DOHH2 (cell line): ENCODE data around the gene PIK3R3.

ENCODE experiments used
- H3F3A ChIP-seq: fragments of 200-600 bp; sonication (generic), shearing (Covaris generic); 2 replicates; pipeline ENCODE4 v1.6.0; 2016; ENCODE audit warnings: antibody characterized with exemption, mild to moderate bottlenecking; ENCODE audit not compliant: control insufficient read depth, insufficient read depth
- H3K27ac ChIP-seq: fragments of 200-600 bp; sonication (generic); 2 replicates; pipeline ENCODE4 v1.5.1; 2014; ENCODE audit warnings: low read depth, mild to moderate bottlenecking, low read length, moderate library complexity
- H3K27me3 ChIP-seq: fragments of 200-600 bp; sonication (generic); 2 replicates; pipeline ENCODE4 v1.6.1; 2014; ENCODE audit warnings: mild to moderate bottlenecking, low read length, mixed read lengths; ENCODE audit not compliant: control insufficient read depth
- H3K36me3 ChIP-seq: fragments of 200-600 bp; sonication (generic); 2 replicates; pipeline ENCODE4 v1.6.1; 2014; ENCODE audit warnings: mild to moderate bottlenecking, low read length, moderate library complexity, mixed read lengths; ENCODE audit not compliant: control insufficient read depth
- H3K4me1 ChIP-seq: fragments of 200-600 bp; sonication (generic); 2 replicates; pipeline ENCODE4 v1.6.1; 2014; ENCODE audit warnings: mild to moderate bottlenecking, low read length, mixed read lengths; ENCODE audit not compliant: control insufficient read depth
- H3K4me2 ChIP-seq: fragments of 200-600 bp; sonication (generic); 2 replicates; pipeline ENCODE4 v1.6.0; 2014; ENCODE audit warnings: mild to moderate bottlenecking, low read length, moderate library complexity
- H3K4me3 ChIP-seq: fragments of 200-600 bp; sonication (generic); 2 replicates; pipeline ENCODE4 v1.5.1; 2014; ENCODE audit warnings: mild to moderate bottlenecking, low read length, mixed read lengths
- H3K79me2 ChIP-seq: fragments of 200-600 bp; sonication (generic); 2 replicates; pipeline ENCODE4 v1.6.1; 2014; ENCODE audit warnings: mild to moderate bottlenecking, low read length, mixed read lengths; ENCODE audit not compliant: control insufficient read depth
- H3K9me2 ChIP-seq: fragments of 200-600 bp; sonication (generic); replicated peaks from 2 replicates; pipeline ENCODE4 v1.6.1; 2014; ENCODE audit warnings: mild to moderate bottlenecking, low read length, mixed read lengths; ENCODE audit not compliant: control insufficient read depth
- H3K9me3 ChIP-seq: fragments of 200-600 bp; sonication (generic); 2 replicates; pipeline ENCODE4 v1.6.1; 2014; ENCODE audit warnings: antibody characterized with exemption, low read length, mixed read lengths; ENCODE audit not compliant: control insufficient read depth, insufficient read depth
- H4K20me1 ChIP-seq: fragments of 200-600 bp; sonication (generic); 2 replicates; pipeline ENCODE4 v1.6.0; 2014; ENCODE audit warnings: low read depth, mild to moderate bottlenecking, antibody characterized with exemption, low read length, moderate library complexity; ENCODE audit not compliant: control insufficient read depth, insufficient read depth
- CTCF ChIP-seq: fragments of 200-600 bp; sonication (generic); IDR thresholded peaks from one replicate; pipeline ENCODE4 v1.5.1; 2014; ENCODE audit warnings: antibody characterized with exemption, mild to moderate bottlenecking, low read depth, low read length; ENCODE audit not compliant: poor library complexity, severe bottlenecking
- EZH2phosphoT487 ChIP-seq: fragments of 200-600 bp; sonication (generic); IDR thresholded peaks from 2 replicates; pipeline ENCODE4 v1.6.1; 2017; ENCODE audit warnings: borderline replicate concordance, mild to moderate bottlenecking, antibody characterized with exemption, low read length, moderate library complexity, mixed read lengths

The PIK3R3 gene

GRCh38 chr1:46070164-46070814, 62.1 kb downstream of the PIK3R3 start:
- Histone ChIP-seq H3K79me2 (no peaks in the 10 kb centered on the region), H4K20me1 (no peaks in the 10 kb centered on the region), H3K27me3 (no peaks in the 10 kb centered on the region), H3K9me2 (no peaks in the 10 kb centered on the region), H3K4me2 (no peak overlapping the region), H3K4me1 (peaks cover 11% of the 10 kb centered on the region), H3F3A (no peaks in the 10 kb centered on the region), H3K36me3 (no peaks in the 10 kb centered on the region), H3K9me3 (no peaks in the 10 kb centered on the region), H3K27ac (no peak overlapping the region), H3K4me3 (no peak overlapping the region)
- TF ChIP-seq EZH2phosphoT487 = no peak
- no peak for TF ChIP-seq CTCF

DNA sequence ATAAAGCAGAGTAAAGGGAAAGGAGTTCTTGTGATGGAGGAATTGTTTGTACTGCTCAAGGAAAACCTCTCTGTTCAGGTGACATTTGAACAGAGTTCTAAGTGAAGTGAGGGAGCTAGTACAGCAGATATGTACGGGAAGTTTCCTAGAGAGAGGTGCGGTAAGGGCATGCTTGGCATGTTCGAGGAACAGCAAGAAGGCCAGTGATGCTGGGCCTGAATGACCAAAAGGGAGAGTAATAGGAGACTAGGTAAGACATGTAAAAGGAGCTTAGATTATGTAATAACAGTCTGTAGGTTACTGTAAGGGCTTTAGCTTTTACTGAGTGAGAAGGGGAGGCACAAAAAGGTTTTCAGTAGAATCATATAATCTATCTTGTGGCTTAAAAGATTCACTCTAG, 63.9 kb downstream of the PIK3R3 start:
- Histone ChIP-seq H3F3A (no peaks in the 10 kb centered on the region), H3K9me3 (no peaks in the 10 kb centered on the region), H3K27ac (no peak overlapping the region), H3K4me1 (peaks cover 16% of the 10 kb centered on the region), H3K36me3 (no peaks in the 10 kb centered on the region), H3K9me2 (no peaks in the 10 kb centered on the region), H3K4me3 (no peak overlapping the region), H4K20me1 (no peaks in the 10 kb centered on the region), H3K4me2 (no peak overlapping the region), H3K79me2 (no peaks in the 10 kb centered on the region), H3K27me3 (no peaks in the 10 kb centered on the region)
- no peak for TF ChIP-seq EZH2phosphoT487
- TF ChIP-seq CTCF = no peak

- Histone ChIP-seq H4K20me1 (no peaks in the 10 kb centered on the region), H3K4me1 (peaks cover 16% of the 10 kb centered on the region), H3K27ac (no peak overlapping the region), H3K27me3 (no peaks in the 10 kb centered on the region), H3K36me3 (no peaks in the 10 kb centered on the region), H3K9me3 (no peaks in the 10 kb centered on the region), H3K9me2 (no peaks in the 10 kb centered on the region), H3K4me2 (no peak overlapping the region), H3K4me3 (no peak overlapping the region), H3K79me2 (no peaks in the 10 kb centered on the region), H3F3A (no peaks in the 10 kb centered on the region)
- TF ChIP-seq EZH2phosphoT487 (no peak), CTCF (no peak)
Measured at GRCh38 chr1:46067652-46068051, 64.8 kb downstream of the PIK3R3 start.
